DND-41 (cell line): ENCODE measurements around the gene MCC.

Experiments
- EZH2 ChIP-seq: IDR thresholded peaks from 3 replicates; pipeline ENCODE4 v1.6.1; 2012; ENCODE audit warnings: borderline replicate concordance, low read depth, mild to moderate bottlenecking, moderate library complexity, low read length, inconsistent platforms; ENCODE audit not compliant: severe bottlenecking
- TF ChIP-seq, protein P1 (sequence below): IDR thresholded peaks from 2 replicates; pipeline ENCODE4 v1.5.1; 2012; ENCODE audit warnings: borderline replicate concordance, low read length, moderate library complexity, mild to moderate bottlenecking; ENCODE audit not compliant: poor library complexity, severe bottlenecking; ENCODE audit errors: extremely low read depth

GRCh38 chr5:113262674-113263073, 225.6 kb downstream of the MCC start:
- TF ChIP-seq, protein P1, sequence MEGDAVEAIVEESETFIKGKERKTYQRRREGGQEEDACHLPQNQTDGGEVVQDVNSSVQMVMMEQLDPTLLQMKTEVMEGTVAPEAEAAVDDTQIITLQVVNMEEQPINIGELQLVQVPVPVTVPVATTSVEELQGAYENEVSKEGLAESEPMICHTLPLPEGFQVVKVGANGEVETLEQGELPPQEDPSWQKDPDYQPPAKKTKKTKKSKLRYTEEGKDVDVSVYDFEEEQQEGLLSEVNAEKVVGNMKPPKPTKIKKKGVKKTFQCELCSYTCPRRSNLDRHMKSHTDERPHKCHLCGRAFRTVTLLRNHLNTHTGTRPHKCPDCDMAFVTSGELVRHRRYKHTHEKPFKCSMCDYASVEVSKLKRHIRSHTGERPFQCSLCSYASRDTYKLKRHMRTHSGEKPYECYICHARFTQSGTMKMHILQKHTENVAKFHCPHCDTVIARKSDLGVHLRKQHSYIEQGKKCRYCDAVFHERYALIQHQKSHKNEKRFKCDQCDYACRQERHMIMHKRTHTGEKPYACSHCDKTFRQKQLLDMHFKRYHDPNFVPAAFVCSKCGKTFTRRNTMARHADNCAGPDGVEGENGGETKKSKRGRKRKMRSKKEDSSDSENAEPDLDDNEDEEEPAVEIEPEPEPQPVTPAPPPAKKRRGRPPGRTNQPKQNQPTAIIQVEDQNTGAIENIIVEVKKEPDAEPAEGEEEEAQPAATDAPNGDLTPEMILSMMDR, result no peak
- no peak for TF ChIP-seq EZH2
